HPDE6-E6E7 (cell line): ENCODE measurements around the gene TAF12.
"Not testable (repeated sequence)": the region's sequence is repeated elsewhere in the genome, so short reads cannot be mapped to it uniquely, and the experiment has no call there.

ENCODE experiments used
- DNase-seq: peaks from one replicate; pipeline ENCODE4 v3.0.0; 2011; ENCODE audit warnings: missing footprints; ENCODE audit errors: extremely low spot score

The TAF12 gene

GRCh38 chr1:28642847-28643635, at the start of gene TAF12:
TAF12 (minus strand) TSS chr1:28643067; CDS start chr1:28622081, 20,986 bp downstream.
- DNase-seq = peak; percentile 83

GRCh38 chr1:28691627-28692026, 48.8 kb upstream of the TAF12 start:
- DNase-seq = not testable (repeated sequence)

GRCh38 chr1:28684937-28685336, 42.1 kb upstream of the TAF12 start:
- no peak for DNase-seq

GRCh38 chr1:28682840-28683239, 40.0 kb upstream of the TAF12 start:
- peak; percentile 31 for DNase-seq

- DNase-seq = no peak
Observed at GRCh38 chr1:28680151-28680550, 37.3 kb upstream of the TAF12 start.

GRCh38 chr1:28675924-28676257, 33.0 kb upstream of the TAF12 start:
- no peak for DNase-seq

- not testable (repeated sequence) for DNase-seq
Observed at GRCh38 chr1:28672971-28673370, 30.1 kb upstream of the TAF12 start.

GRCh38 chr1:28671254-28671780, 28.4 kb upstream of the TAF12 start:
- no peak for DNase-seq

- peak; percentile 15 for DNase-seq
Observed at GRCh38 chr1:28668956-28669723, 26.3 kb upstream of the TAF12 start.

GRCh38 chr1:28668191-28668955, 25.5 kb upstream of the TAF12 start, which contains the start of gene GMEB1:
GMEB1 (plus strand) TSS chr1:28668784; CDS start chr1:28683613, 14,829 bp downstream.
- peak; percentile 93 for DNase-seq

GRCh38 chr1:28666806-28667205, 23.9 kb upstream of the TAF12 start:
- DNase-seq = no peak

- no peak for DNase-seq
Observed at GRCh38 chr1:28663871-28664470, 21.1 kb upstream of the TAF12 start.

GRCh38 chr1:28656335-28656734, 13.5 kb upstream of the TAF12 start:
- no peak for DNase-seq

GRCh38 chr1:28655448-28656311, 12.8 kb upstream of the TAF12 start:
- not testable (repeated sequence) for DNase-seq

GRCh38 chr1:28653870-28654269, 11.0 kb upstream of the TAF12 start:
- not testable (repeated sequence) for DNase-seq

GRCh38 chr1:28653063-28653462, 10.2 kb upstream of the TAF12 start:
- not testable (repeated sequence) for DNase-seq

- peak; percentile 63 for DNase-seq
Observed at GRCh38 chr1:28648474-28649198, 5.8 kb upstream of the TAF12 start, which contains the start of gene RNU11. RNU11 (plus strand) TSS chr1:28648600.

- DNase-seq = peak; percentile 76
Observed at GRCh38 chr1:28648008-28648473, 5.2 kb upstream of the TAF12 start.

- no peak for DNase-seq
Observed at GRCh38 chr1:28646040-28646439, 3.2 kb upstream of the TAF12 start.

GRCh38 chr1:28645406-28645805, 2.5 kb upstream of the TAF12 start:
- not testable (repeated sequence) for DNase-seq
